Nephron (organoid): ENCODE data around the gene RBM42.
A peak's percentile ranks its signal among the peaks of the same experiment; 100 is the strongest.

ENCODE experiments used
- H3K27ac Mint-ChIP-seq, 3 experiments: 2 replicates each; pipeline ENCODE4 v1.8.0; 2020; ENCODE audit warnings: mixed read lengths in 3 of 3, mild to moderate bottlenecking in 2 of 3, moderate library complexity in 1 of 3
- H3K27me3 Mint-ChIP-seq: 2 replicates; pipeline ENCODE4 v1.8.0; 2021; ENCODE audit warnings: low read depth, mild to moderate bottlenecking, moderate library complexity, mixed read lengths
- H3K36me3 Mint-ChIP-seq: 2 replicates; pipeline ENCODE4 v1.8.0; 2020; ENCODE audit warnings: low read depth, mixed read lengths
- H3K4me1 Mint-ChIP-seq: 2 replicates; pipeline ENCODE4 v1.8.0; 2020; ENCODE audit warnings: mixed read lengths
- H3K4me3 Mint-ChIP-seq, 3 experiments: 2 replicates each; pipeline ENCODE4 v1.8.0; 2020; ENCODE audit warnings: mild to moderate bottlenecking in 3 of 3, mixed read lengths in 3 of 3, moderate library complexity in 2 of 3
- H3K9me3 Mint-ChIP-seq: 2 replicates; pipeline ENCODE4 v1.8.0; 2020; ENCODE audit warnings: mixed read lengths
- TF ChIP-seq, protein P1 (sequence below), 3 experiments: fragments of 200-600 bp; sonication (generic); IDR thresholded peaks; one replicate each; pipeline ENCODE4 v1.5.0; 2021; ENCODE audit warnings: antibody characterized with exemption in 3 of 3; ENCODE audit not compliant: unreplicated experiment in 3 of 3

RBM42 gene

DNA sequence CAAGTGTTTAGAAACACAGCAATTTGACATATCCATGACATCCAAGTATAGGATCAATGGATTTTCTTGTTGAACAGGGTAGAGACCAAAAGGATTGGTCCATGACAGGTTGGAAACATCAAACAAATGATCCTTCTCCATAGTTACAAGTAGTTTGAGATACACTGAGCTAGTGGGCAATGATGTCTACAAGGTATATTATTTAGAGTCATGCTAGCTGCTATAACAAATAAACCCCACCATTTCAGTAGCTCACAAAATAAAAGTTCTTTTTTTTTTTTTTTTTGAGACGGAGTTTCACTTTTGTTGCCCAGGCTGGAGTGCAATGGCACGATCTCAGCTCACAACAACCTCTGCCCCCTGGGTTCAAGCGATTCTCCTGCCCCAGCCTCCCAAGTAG lies 21.2 kb upstream of the RBM42 start:
- Mint-ChIP-seq H3K27me3 (peaks cover 9% of the 10 kb centered on the region), H3K27ac (no peak overlapping the region), H3K4me1 (peaks cover 5% of the 10 kb centered on the region), H3K9me3 (peaks cover 9% of the 10 kb centered on the region), H3K36me3 (no peaks in the 10 kb centered on the region), H3K4me3 (no peak overlapping the region)
- TF ChIP-seq, protein P1, sequence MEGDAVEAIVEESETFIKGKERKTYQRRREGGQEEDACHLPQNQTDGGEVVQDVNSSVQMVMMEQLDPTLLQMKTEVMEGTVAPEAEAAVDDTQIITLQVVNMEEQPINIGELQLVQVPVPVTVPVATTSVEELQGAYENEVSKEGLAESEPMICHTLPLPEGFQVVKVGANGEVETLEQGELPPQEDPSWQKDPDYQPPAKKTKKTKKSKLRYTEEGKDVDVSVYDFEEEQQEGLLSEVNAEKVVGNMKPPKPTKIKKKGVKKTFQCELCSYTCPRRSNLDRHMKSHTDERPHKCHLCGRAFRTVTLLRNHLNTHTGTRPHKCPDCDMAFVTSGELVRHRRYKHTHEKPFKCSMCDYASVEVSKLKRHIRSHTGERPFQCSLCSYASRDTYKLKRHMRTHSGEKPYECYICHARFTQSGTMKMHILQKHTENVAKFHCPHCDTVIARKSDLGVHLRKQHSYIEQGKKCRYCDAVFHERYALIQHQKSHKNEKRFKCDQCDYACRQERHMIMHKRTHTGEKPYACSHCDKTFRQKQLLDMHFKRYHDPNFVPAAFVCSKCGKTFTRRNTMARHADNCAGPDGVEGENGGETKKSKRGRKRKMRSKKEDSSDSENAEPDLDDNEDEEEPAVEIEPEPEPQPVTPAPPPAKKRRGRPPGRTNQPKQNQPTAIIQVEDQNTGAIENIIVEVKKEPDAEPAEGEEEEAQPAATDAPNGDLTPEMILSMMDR (IDR thresholded peaks at IDR 0.05; ENCODE audit: unreplicated experiment in 3 of 3): no peak

DNA sequence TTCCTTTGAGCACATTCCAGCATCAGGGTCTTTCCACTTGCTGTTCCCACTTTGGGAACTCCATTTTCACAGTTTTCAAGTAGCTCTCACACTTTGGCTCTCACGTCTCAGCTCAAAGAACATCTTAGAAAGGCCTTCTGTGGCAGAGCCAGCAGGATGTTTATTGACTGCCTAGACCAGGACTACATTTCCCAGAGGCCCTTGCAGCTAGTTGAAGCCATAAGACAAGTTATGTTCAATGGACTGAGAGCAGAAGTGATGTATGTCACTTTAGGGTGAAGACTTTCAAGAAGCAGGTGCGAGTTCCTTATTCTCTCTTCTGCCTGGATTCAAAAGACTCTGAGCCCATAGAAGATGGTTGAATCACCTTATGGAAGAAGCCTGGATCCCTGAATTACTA lies 20.6 kb upstream of the RBM42 start:
- H3K4me3 Mint-ChIP-seq: no peak overlapping the region
- peaks cover 9% of the 10 kb centered on the region for H3K9me3 Mint-ChIP-seq
- no peaks in the 10 kb centered on the region for H3K36me3 Mint-ChIP-seq
- peaks cover 5% of the 10 kb centered on the region for H3K4me1 Mint-ChIP-seq
- TF ChIP-seq, protein P1 (IDR thresholded peaks at IDR 0.05; ENCODE audit: unreplicated experiment in 3 of 3): no peak
- H3K27me3 Mint-ChIP-seq: peaks cover 9% of the 10 kb centered on the region
- no peak overlapping the region for H3K27ac Mint-ChIP-seq

GRCh38 chr19:35609851-35610353 lies 18.9 kb upstream of the RBM42 start:
- H3K4me3 Mint-ChIP-seq: no peak overlapping the region
- peaks cover 9% of the 10 kb centered on the region for H3K27me3 Mint-ChIP-seq
- no peak overlapping the region for H3K27ac Mint-ChIP-seq
- H3K36me3 Mint-ChIP-seq: no peaks in the 10 kb centered on the region
- H3K9me3 Mint-ChIP-seq: peaks cover 9% of the 10 kb centered on the region
- peaks cover 5% of the 10 kb centered on the region for H3K4me1 Mint-ChIP-seq
- TF ChIP-seq, protein P1 (IDR thresholded peaks at IDR 0.05; ENCODE audit: unreplicated experiment in 3 of 3): no peak

DNA sequence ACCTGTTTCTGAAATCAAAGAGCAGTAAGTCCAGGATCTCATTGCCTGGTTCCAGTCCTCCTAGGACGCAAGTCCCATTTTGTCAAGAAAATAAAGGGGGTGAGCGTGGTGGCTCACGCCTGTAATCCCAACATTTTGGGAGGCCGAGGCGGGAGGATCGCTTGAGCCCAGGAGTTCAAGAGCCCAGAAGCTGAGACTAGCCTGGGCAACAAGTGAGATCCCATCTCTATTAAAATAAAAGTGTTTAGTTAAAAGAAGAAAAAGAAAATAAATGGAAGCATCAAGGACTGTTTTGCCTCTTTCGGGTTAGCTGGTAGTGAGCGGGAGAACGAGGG lies 16.6 kb upstream of the RBM42 start:
- Mint-ChIP-seq H3K9me3 (peaks cover 9% of the 10 kb centered on the region), H3K27ac (peak overlapping the region in 1 of 3 experiments; percentile 77), H3K4me3 (peak overlapping the region; percentile 94 to 97 (median 95)), H3K27me3 (peaks cover 9% of the 10 kb centered on the region), H3K36me3 (peaks cover 5% of the 10 kb centered on the region), H3K4me1 (peaks cover 5% of the 10 kb centered on the region)
- TF ChIP-seq, protein P1 (IDR thresholded peaks at IDR 0.05; ENCODE audit: unreplicated experiment in 3 of 3): no peak

DNA sequence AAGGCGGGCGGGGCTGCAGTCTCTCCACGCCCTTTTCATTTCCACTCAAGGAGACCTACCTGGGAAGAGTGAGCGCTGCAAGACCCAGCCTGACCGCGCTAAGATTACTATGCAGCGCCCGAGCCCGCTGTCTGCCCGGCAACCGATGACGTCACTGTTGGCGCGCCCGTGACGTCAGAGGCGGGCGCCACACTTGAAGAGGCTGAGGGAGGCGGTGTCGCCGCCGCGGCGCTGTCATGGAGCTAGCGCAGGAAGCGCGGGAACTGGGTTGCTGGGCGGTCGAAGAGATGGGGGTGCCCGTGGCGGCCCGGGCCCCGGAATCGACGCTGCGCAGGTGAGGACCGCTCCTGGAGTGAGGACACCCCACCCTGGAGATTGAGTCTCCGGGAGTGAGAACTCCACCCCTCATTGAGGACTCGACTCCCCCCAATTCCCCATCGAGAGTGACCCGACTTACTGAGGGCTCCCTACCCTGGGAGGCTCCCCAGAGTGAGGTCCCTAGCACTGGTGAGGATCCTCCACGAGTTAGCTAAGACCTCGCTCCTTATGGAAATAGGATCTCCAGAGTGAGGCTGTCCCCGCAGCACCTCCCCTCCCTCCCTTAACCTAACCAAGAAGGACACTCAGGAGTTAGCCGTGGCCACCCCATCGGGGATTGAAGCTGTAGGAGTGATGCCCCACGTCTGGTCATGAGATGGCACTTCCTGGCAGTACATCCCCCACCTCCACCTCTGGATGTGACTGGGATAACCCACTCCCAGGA lies 16.1 kb upstream of the RBM42 start, which contains the start of gene HAUS5:
Gene HAUS5 (plus strand): TSS at position 177 of the 763 bp plus-strand sequence. CDS start 60 bp downstream, at position 237.
- Mint-ChIP-seq H3K27ac (peak within 1 kb of the TSS in 2 of 3 experiments; percentile 60 to 77), H3K4me3 (peak within 1 kb of the TSS; percentile 94 to 97 (median 95)), H3K9me3 (peaks cover 7% of the 10 kb centered on the region), H3K36me3 (peaks cover 5% of the 10 kb centered on the region), H3K4me1 (peaks cover 5% of the 10 kb centered on the region), H3K27me3 (peaks cover 9% of the 10 kb centered on the region)
- TF ChIP-seq, protein P1 (IDR thresholded peaks at IDR 0.05; ENCODE audit: unreplicated experiment in 3 of 3): no peak

DNA sequence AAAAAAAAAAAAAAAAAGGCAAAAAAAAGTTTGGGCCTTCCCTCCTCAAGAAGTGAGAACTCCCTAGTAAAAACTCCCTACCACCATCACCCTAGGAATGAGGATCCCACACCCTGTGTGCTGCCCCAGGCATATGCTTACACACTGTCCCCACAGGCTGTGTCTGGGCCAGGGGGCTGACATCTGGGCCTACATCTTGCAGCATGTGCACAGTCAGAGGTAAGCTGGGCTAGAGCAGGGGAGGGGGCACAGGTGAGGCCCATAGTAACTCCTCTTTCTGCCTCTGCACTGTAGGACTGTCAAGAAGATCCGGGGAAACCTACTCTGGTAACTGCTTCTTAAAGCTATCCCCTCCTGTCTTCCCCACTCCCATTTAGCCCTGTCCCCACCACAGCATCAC lies 15.3 kb upstream of the RBM42 start:
- H3K36me3 Mint-ChIP-seq: peaks cover 5% of the 10 kb centered on the region
- TF ChIP-seq, protein P1 (IDR thresholded peaks at IDR 0.05; ENCODE audit: unreplicated experiment in 3 of 3): no peak
- H3K27me3 Mint-ChIP-seq: peaks cover 4% of the 10 kb centered on the region
- no peaks in the 10 kb centered on the region for H3K9me3 Mint-ChIP-seq
- peaks cover 5% of the 10 kb centered on the region for H3K4me1 Mint-ChIP-seq
- no peak overlapping the region for H3K27ac Mint-ChIP-seq
- H3K4me3 Mint-ChIP-seq: peak overlapping the region; percentile 94 to 97 (median 95)
